Measurements from ENCODE around the gene NFYC. TPM values are rescaled to one million over a fixed set of nuclear protein-coding genes. Genes with fewer than 3 reads are reported as not detected.
A peak's percentile ranks its signal among the peaks of the same experiment; 100 is the strongest.

Gene NFYC
- total RNA-seq, 5 donors from 2014 or later (not counting 1 experiment from before 2014, with no cell fraction given) = 50.1 to 60.4 (median 52.9) TPM

DNA sequence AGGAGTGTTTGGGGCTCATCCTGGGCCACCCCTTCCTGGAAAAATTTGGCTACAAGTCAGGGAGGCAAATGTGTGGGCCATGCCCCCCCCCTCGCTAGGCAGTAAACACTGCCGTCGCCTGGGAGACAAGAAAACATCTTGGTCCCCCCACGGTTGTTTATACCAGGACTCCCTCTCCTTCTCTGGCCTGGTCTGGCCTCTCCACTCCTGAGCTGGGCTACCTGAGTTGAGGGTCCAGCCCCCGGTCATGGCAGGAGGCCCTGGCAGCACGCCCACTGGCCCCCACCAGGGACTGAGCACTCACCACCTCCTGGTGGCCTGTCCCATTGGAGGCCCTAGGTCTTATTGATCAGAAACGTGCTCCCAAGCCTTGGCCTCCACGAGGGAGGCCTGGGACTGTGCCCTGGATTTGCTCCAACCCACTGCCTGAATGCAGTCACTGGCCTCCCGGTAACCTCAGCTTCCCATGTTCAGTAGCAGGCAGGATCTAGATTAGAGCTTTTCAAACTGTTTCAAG lies 107.9 kb downstream of the NFYC start:
- no peak overlapping the region for H3K27ac Mint-ChIP-seq
- H3K36me3 Mint-ChIP-seq = no peaks in the 10 kb centered on the region
- H3K36me3 ChIP-seq (ENCODE audit: control insufficient read depth in 2 of 2, extremely low read depth in 1 of 2, insufficient read depth in 1 of 2, low read length in 1 of 2) = no peaks in the 10 kb centered on the region

GRCh38 chr1:40801742-40802077 lies 110.2 kb downstream of the NFYC start:
- Mint-ChIP-seq H3K4me1 (peaks cover 25 to 38% (median 28%) of the 10 kb centered on the region in 3 donors), H3K4me3 (peak overlapping the region; percentile 54 to 74 (median 66)), H3K27ac (peak overlapping the region in 1 of 2 donors; percentile 4), H3K9me3 (no peaks in the 10 kb centered on the region), H3K36me3 (no peaks in the 10 kb centered on the region), H3K27me3 (no peaks in the 10 kb centered on the region)
- Histone ChIP-seq H3K4me1 (ENCODE audit: control insufficient read depth in 1 of 2, extremely low read depth in 1 of 2, insufficient read depth in 2 of 2, low read length in 2 of 2) (peaks cover 13 to 35% of the 10 kb centered on the region in 2 experiments), H3K9me3 (no peaks in the 10 kb centered on the region), H3K27me3 (replicated peaks in 1 of 2; ENCODE audit: control insufficient read depth in 2 of 2, extremely low read depth in 1 of 2, insufficient read depth in 2 of 2, low read length in 1 of 2) (peaks cover 0 to 3% of the 10 kb centered on the region in 2 experiments), H3K27ac (ENCODE audit: low read length) (peak overlapping the region; percentile 46), H3K36me3 (ENCODE audit: control insufficient read depth in 2 of 2, extremely low read depth in 1 of 2, insufficient read depth in 1 of 2, low read length in 1 of 2) (no peaks in the 10 kb centered on the region), H3K4me3 (ENCODE audit: control insufficient read depth in 1 of 2, extremely low read depth in 1 of 2, low read length in 1 of 2) (peak overlapping the region; percentile 49 to 52)
- no CpG with 5 or more reads among the region's 3 CpGs for WGBS (ENCODE audit: insufficient coverage)
- ATAC-seq (replicated peaks in 1 of 4) (no peak), DNase-seq (no peak)
- ChIA-PET POLR2A (no interaction called here), CTCF (no interaction called here)

More for the DNA sequence above, 107.9 kb downstream of the NFYC start:
- Histone ChIP-seq H3K9me3 (no peaks in the 10 kb centered on the region), H3K4me1 (ENCODE audit: control insufficient read depth in 1 of 2, extremely low read depth in 1 of 2, insufficient read depth in 2 of 2, low read length in 2 of 2) (peaks cover 20 to 52% of the 10 kb centered on the region in 2 experiments), H3K27ac (ENCODE audit: low read length) (no peak overlapping the region), H3K4me3 (ENCODE audit: control insufficient read depth in 1 of 2, extremely low read depth in 1 of 2, low read length in 1 of 2) (no peak overlapping the region), H3K27me3 (replicated peaks in 1 of 2; ENCODE audit: control insufficient read depth in 2 of 2, extremely low read depth in 1 of 2, insufficient read depth in 2 of 2, low read length in 1 of 2) (peaks cover 0 to 5% of the 10 kb centered on the region in 2 experiments)
- ATAC-seq (replicated peaks in 1 of 4) (no peak), DNase-seq (no peak)
- H3K4me1 Mint-ChIP-seq = peaks cover 34 to 53% (median 41%) of the 10 kb centered on the region in 3 donors
- ChIA-PET CTCF (interaction anchor here in 1 of 2 donors (0.6 kb wide), 1 partner anchor 25 kb away, joined by 3 read pairs; no protein-coding TSS in a partner anchor), POLR2A (no interaction called here)
- WGBS (ENCODE audit: insufficient coverage) = 86% methylated on average over 7 of the region's 9 CpGs
- H3K4me3 Mint-ChIP-seq = no peak overlapping the region
- H3K27me3 Mint-ChIP-seq = no peaks in the 10 kb centered on the region
- no peaks in the 10 kb centered on the region for H3K9me3 Mint-ChIP-seq

DNA sequence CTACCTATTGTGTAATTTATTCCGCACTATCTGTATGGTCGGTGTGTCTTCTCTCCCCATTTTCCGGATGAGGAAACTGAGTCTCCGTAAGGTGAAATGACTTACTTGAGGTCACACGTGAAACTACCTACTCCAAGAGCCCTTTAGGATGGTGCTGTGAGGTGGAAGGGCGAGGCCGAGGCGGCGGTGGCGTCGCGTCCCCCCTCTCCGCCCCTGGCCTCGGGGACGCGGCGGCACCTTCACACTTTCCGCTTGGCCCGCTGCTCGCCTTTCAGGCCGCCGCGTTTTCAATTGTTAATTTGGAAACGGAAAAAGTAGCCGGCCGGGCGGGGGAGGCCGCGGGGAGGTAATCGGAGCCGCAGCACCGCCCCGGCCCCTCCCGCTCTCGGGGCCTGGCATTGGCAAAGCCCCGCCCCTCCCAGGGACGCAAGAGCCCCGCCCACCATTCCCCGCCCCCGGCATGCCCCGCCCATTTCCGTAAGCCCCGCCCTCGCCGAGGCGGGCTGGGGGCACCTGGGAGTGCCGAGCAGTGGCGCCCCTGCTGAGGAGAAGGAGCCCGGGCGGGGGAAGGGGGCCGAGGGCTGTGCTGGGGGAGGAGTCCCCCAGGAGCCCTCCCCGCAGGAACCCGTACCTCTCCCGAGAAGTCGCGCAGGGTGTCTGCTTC lies 110.7 kb downstream of the NFYC start:
- Mint-ChIP-seq H3K27ac (peak overlapping the region; percentile 85 to 90), H3K9me3 (no peaks in the 10 kb centered on the region), H3K4me3 (peak overlapping the region; percentile 60 to 74 (median 66)), H3K36me3 (no peaks in the 10 kb centered on the region), H3K4me1 (peaks cover 21 to 33% (median 23%) of the 10 kb centered on the region in 3 donors), H3K27me3 (no peaks in the 10 kb centered on the region)
- POLR2A ChIA-PET = no interaction called here
- Histone ChIP-seq H3K4me1 (ENCODE audit: control insufficient read depth in 1 of 2, extremely low read depth in 1 of 2, insufficient read depth in 2 of 2, low read length in 2 of 2) (peaks cover 11 to 30% of the 10 kb centered on the region in 2 experiments), H3K27ac (ENCODE audit: low read length) (peak overlapping the region; percentile 85), H3K36me3 (ENCODE audit: control insufficient read depth in 2 of 2, extremely low read depth in 1 of 2, insufficient read depth in 1 of 2, low read length in 1 of 2) (no peaks in the 10 kb centered on the region), H3K27me3 (replicated peaks in 1 of 2; ENCODE audit: control insufficient read depth in 2 of 2, extremely low read depth in 1 of 2, insufficient read depth in 2 of 2, low read length in 1 of 2) (no peaks in the 10 kb centered on the region), H3K9me3 (no peaks in the 10 kb centered on the region), H3K4me3 (ENCODE audit: control insufficient read depth in 1 of 2, extremely low read depth in 1 of 2, low read length in 1 of 2) (peak overlapping the region; percentile 49 to 52)
- under 1% methylated on average over 24 of the region's 56 CpGs for WGBS (ENCODE audit: insufficient coverage)
- ATAC-seq (replicated peaks in 1 of 4) = peak; percentile 89 to 95 (median 92)
- peak; percentile 71 to 90 (median 82) for DNase-seq
- CTCF ChIA-PET = no interaction called here

DNA sequence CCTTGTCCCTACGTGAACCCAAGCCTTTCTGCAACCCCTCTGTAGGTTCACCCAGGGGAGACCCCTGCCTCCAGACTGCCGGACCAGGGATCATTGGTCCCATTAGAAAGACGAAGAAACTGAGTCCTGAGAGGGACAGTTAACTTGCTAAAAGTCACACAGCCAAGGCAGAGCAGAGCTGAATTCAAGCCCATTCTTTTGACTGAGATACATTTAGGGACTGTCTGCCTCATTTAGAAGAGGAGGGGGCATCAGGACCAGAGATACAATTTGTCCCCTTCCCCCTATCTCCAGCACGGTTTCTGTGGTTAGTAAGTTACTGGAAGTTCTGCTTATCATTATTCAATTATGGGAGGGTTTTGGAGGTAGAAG lies 111.2 kb downstream of the NFYC start:
- Mint-ChIP-seq H3K27me3 (no peaks in the 10 kb centered on the region), H3K4me1 (peaks cover 17 to 28% (median 18%) of the 10 kb centered on the region in 3 donors), H3K9me3 (no peaks in the 10 kb centered on the region), H3K27ac (peak overlapping the region; percentile 85 to 90), H3K4me3 (peak overlapping the region; percentile 60 to 67 (median 66)), H3K36me3 (no peaks in the 10 kb centered on the region)
- H3K4me3 ChIP-seq (ENCODE audit: control insufficient read depth in 1 of 2, extremely low read depth in 1 of 2, low read length in 1 of 2) = peak overlapping the region in 1 of 2 donors; percentile 49
- 35% methylated on average over 3 of the region's 4 CpGs for WGBS (ENCODE audit: insufficient coverage)
- CTCF ChIA-PET = no interaction called here
- H3K9me3 ChIP-seq = no peaks in the 10 kb centered on the region
- peak in 3 of 4 experiments; percentile 1 to 5 (median 2) for ATAC-seq (replicated peaks in 1 of 4)
- peaks cover 8 to 25% of the 10 kb centered on the region in 2 experiments for H3K4me1 ChIP-seq (ENCODE audit: control insufficient read depth in 1 of 2, extremely low read depth in 1 of 2, insufficient read depth in 2 of 2, low read length in 2 of 2)
- no peaks in the 10 kb centered on the region for H3K27me3 ChIP-seq (replicated peaks in 1 of 2; ENCODE audit: control insufficient read depth in 2 of 2, extremely low read depth in 1 of 2, insufficient read depth in 2 of 2, low read length in 1 of 2)
- DNase-seq = no peak
- POLR2A ChIA-PET = no interaction called here
- H3K36me3 ChIP-seq (ENCODE audit: control insufficient read depth in 2 of 2, extremely low read depth in 1 of 2, insufficient read depth in 1 of 2, low read length in 1 of 2) = no peaks in the 10 kb centered on the region
- peak overlapping the region; percentile 85 for H3K27ac ChIP-seq (ENCODE audit: low read length)

DNA sequence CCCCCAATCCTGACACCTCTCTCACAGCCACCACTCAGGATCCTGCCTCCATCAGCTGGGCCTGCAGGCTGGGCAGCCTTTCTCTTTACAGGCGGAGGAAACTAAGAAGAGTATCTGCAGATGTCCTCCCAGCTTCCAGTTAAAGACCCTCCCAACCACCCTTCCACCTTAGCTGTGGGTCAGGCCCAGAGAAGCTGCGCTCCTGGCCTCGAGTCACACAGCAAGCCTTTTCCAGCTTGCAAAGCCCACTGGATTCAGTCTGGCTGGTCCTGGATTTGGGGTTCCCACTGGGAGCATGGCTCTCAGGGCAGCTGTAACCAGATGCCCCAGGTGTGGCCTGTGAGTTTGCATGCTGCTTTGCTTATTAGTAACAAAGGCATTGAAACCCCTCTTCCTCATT lies 111.9 kb downstream of the NFYC start:
- Histone ChIP-seq H3K27ac (ENCODE audit: low read length) (peak overlapping the region; percentile 85), H3K4me1 (ENCODE audit: control insufficient read depth in 1 of 2, extremely low read depth in 1 of 2, insufficient read depth in 2 of 2, low read length in 2 of 2) (peaks cover 8 to 24% of the 10 kb centered on the region in 2 experiments), H3K36me3 (ENCODE audit: control insufficient read depth in 2 of 2, extremely low read depth in 1 of 2, insufficient read depth in 1 of 2, low read length in 1 of 2) (no peaks in the 10 kb centered on the region), H3K4me3 (ENCODE audit: control insufficient read depth in 1 of 2, extremely low read depth in 1 of 2, low read length in 1 of 2) (no peak overlapping the region), H3K9me3 (no peaks in the 10 kb centered on the region), H3K27me3 (replicated peaks in 1 of 2; ENCODE audit: control insufficient read depth in 2 of 2, extremely low read depth in 1 of 2, insufficient read depth in 2 of 2, low read length in 1 of 2) (no peaks in the 10 kb centered on the region)
- Mint-ChIP-seq H3K36me3 (no peaks in the 10 kb centered on the region), H3K4me3 (peak overlapping the region in 1 of 3 donors; percentile 45), H3K27me3 (no peaks in the 10 kb centered on the region), H3K9me3 (no peaks in the 10 kb centered on the region), H3K4me1 (peaks cover 17 to 30% (median 17%) of the 10 kb centered on the region in 3 donors), H3K27ac (peak overlapping the region; percentile 67 to 85)
- WGBS (ENCODE audit: insufficient coverage) = 80% methylated on average over 3 of the region's 3 CpGs
- ChIA-PET CTCF (no interaction called here), POLR2A (interaction anchor here in 1 of 2 donors (0.5 kb wide), 1 partner anchor 712 kb away, joined by 4 read pairs; no protein-coding TSS in a partner anchor)
- no peak for ATAC-seq (replicated peaks in 1 of 4)
- peak in 1 of 35 experiments; percentile 18 for DNase-seq

DNA sequence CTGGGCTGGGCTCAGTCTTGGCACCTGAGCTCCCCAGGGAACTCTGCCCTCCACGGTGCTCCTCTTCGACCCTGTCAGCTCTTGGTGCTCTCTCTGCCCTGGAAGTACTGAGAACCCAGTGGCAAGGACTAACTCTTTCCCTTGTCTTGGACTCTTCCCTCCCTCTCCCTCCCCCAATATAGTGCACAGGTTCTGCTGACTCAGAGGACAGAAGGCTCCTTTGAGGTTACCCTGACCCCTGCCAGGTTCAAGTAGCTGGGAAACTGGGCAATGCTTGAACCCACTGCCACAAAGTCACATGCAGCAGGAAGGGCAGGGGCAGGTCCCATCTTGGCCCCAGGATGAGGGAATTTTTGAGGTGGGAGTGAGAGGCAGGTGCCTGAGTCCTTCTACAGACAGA lies 112.4 kb downstream of the NFYC start:
- DNase-seq (no peak), ATAC-seq (replicated peaks in 1 of 4) (no peak)
- no peaks in the 10 kb centered on the region for H3K36me3 ChIP-seq (ENCODE audit: control insufficient read depth in 2 of 2, extremely low read depth in 1 of 2, insufficient read depth in 1 of 2, low read length in 1 of 2)
- 100% methylated on average over 2 of the region's 2 CpGs for WGBS (ENCODE audit: insufficient coverage)
- no peaks in the 10 kb centered on the region for H3K36me3 Mint-ChIP-seq
- H3K27ac ChIP-seq (ENCODE audit: low read length) = no peak overlapping the region
- H3K9me3 ChIP-seq = no peaks in the 10 kb centered on the region
- peak overlapping the region; percentile 67 to 85 for H3K27ac Mint-ChIP-seq
- H3K4me1 Mint-ChIP-seq = peaks cover 18 to 34% (median 21%) of the 10 kb centered on the region in 3 donors
- peaks cover 8 to 24% of the 10 kb centered on the region in 2 experiments for H3K4me1 ChIP-seq (ENCODE audit: control insufficient read depth in 1 of 2, extremely low read depth in 1 of 2, insufficient read depth in 2 of 2, low read length in 2 of 2)
- H3K4me3 Mint-ChIP-seq = no peak overlapping the region
- H3K9me3 Mint-ChIP-seq = no peaks in the 10 kb centered on the region
- H3K27me3 ChIP-seq (replicated peaks in 1 of 2; ENCODE audit: control insufficient read depth in 2 of 2, extremely low read depth in 1 of 2, insufficient read depth in 2 of 2, low read length in 1 of 2) = no peaks in the 10 kb centered on the region
- no peaks in the 10 kb centered on the region for H3K27me3 Mint-ChIP-seq
- ChIA-PET CTCF (no interaction called here), POLR2A (interaction anchor here in 1 of 2 donors (0.5 kb wide), 1 partner anchor 712 kb away, joined by 4 read pairs; no protein-coding TSS in a partner anchor)
- no peak overlapping the region for H3K4me3 ChIP-seq (ENCODE audit: control insufficient read depth in 1 of 2, extremely low read depth in 1 of 2, low read length in 1 of 2)

Measured in T-cell (primary cell).